Measurements from ENCODE around the gene KRTAP10-6. TPM values are rescaled to one million over a fixed set of nuclear protein-coding genes. Genes with fewer than 3 reads are reported as not detected.

Gene KRTAP10-6
- total and polyA plus RNA-seq, 10 donors = not detected

- Histone ChIP-seq H3K27me3 (replicated peaks in 1 of 7) (peaks cover 0 to 24% (median 0%) of the 10 kb centered on the region in 7 donors), H3K9me3 (peaks cover 5 to 44% (median 34%) of the 10 kb centered on the region in 8 donors), H3K4me1 (peaks cover 0 to 18% (median 5%) of the 10 kb centered on the region in 6 donors), H3K27ac (peak overlapping the region; percentile 22 to 84 (median 64)), H3K36me3 (no peaks in the 10 kb centered on the region), H3K4me3 (peak overlapping the region in 1 of 8 donors; percentile 5)
- DNase-seq = peak; percentile 76
- TF ChIP-seq POLR2A (IDR thresholded peaks at IDR 0.05) = no peak
- TF ChIP-seq POLR2AphosphoS5 (IDR thresholded peaks at IDR 0.05) = peak in 1 of 3 donors; percentile 36
- no peak for TF ChIP-seq CTCF (IDR thresholded peaks at IDR 0.05 in 8 of 11, conservative IDR thresholded peaks at IDR 0.05 in 3 of 11)
- intact Hi-C loops (cut with DNase I; ENCODE audit: low total_unique reads) = no loop called here
- 36 to 60% (median 46%) methylated on average over 3 of the region's 3 CpGs for WGBS, 5 donors
Observed at GRCh38 chr21:44618909-44619308, 26.6 kb upstream of the KRTAP10-6 start.

- peaks cover 0 to 28% (median 0%) of the 10 kb centered on the region in 7 donors for H3K27me3 ChIP-seq (replicated peaks in 1 of 7)
- 26 to 40% (median 37%) methylated on average over 4 of the region's 4 CpGs for WGBS, 5 donors
- intact Hi-C loops (cut with DNase I; ENCODE audit: low total_unique reads) = no loop called here
- peaks cover 1 to 40% (median 30%) of the 10 kb centered on the region in 8 donors for H3K9me3 ChIP-seq
- TF ChIP-seq POLR2AphosphoS5 (IDR thresholded peaks at IDR 0.05) (no peak), CTCF (IDR thresholded peaks at IDR 0.05 in 8 of 11, conservative IDR thresholded peaks at IDR 0.05 in 3 of 11) (peak in 5 of 11 experiments; percentile 19 to 34 (median 26))
- peak overlapping the region in 7 of 8 donors; percentile 45 to 84 (median 69) for H3K27ac ChIP-seq
- peak overlapping the region in 1 of 8 donors; percentile 5 for H3K4me3 ChIP-seq
- DNase-seq = peak; percentile 74
- H3K4me1 ChIP-seq = peaks cover 0 to 18% (median 5%) of the 10 kb centered on the region in 6 donors
- no peaks in the 10 kb centered on the region for H3K36me3 ChIP-seq
Observed at GRCh38 chr21:44618504-44618903, 26.2 kb upstream of the KRTAP10-6 start.

GRCh38 chr21:44617071-44617501 is 24.8 kb upstream of the KRTAP10-6 start:
- peaks cover 0 to 28% (median 18%) of the 10 kb centered on the region in 8 donors for H3K9me3 ChIP-seq
- no peak overlapping the region for H3K4me3 ChIP-seq
- no peaks in the 10 kb centered on the region for H3K36me3 ChIP-seq
- H3K27ac ChIP-seq = no peak overlapping the region
- H3K27me3 ChIP-seq (replicated peaks in 1 of 7) = peaks cover 0 to 41% (median 0%) of the 10 kb centered on the region in 7 donors
- peaks cover 0 to 18% (median 5%) of the 10 kb centered on the region in 6 donors for H3K4me1 ChIP-seq
- DNase-seq = no peak
- TF ChIP-seq POLR2AphosphoS5 (IDR thresholded peaks at IDR 0.05) (no peak), POLR2A (IDR thresholded peaks at IDR 0.05) (no peak), CTCF (IDR thresholded peaks at IDR 0.05 in 8 of 11, conservative IDR thresholded peaks at IDR 0.05 in 3 of 11) (no peak)
- intact Hi-C loops (cut with DNase I; ENCODE audit: low total_unique reads) = no loop called here
- 69 to 87% (median 70%) methylated on average over 5 to 8 of the region's 8 CpGs for WGBS, 5 donors

GRCh38 chr21:44616591-44616926 is 24.3 kb upstream of the KRTAP10-6 start:
- H3K4me3 ChIP-seq = no peak overlapping the region
- TF ChIP-seq POLR2AphosphoS5 (IDR thresholded peaks at IDR 0.05) (no peak), POLR2A (IDR thresholded peaks at IDR 0.05) (no peak), CTCF (IDR thresholded peaks at IDR 0.05 in 8 of 11, conservative IDR thresholded peaks at IDR 0.05 in 3 of 11) (no peak)
- 86 to 93% (median 86%) methylated on average over 16 of the region's 16 CpGs for WGBS, 5 donors
- intact Hi-C loops (cut with DNase I; ENCODE audit: low total_unique reads) = no loop called here
- H3K4me1 ChIP-seq = peaks cover 0 to 18% (median 5%) of the 10 kb centered on the region in 6 donors
- H3K36me3 ChIP-seq = no peaks in the 10 kb centered on the region
- peaks cover 0 to 28% (median 22%) of the 10 kb centered on the region in 8 donors for H3K9me3 ChIP-seq
- no peak overlapping the region for H3K27ac ChIP-seq
- DNase-seq = no peak
- H3K27me3 ChIP-seq (replicated peaks in 1 of 7) = peaks cover 0 to 41% (median 0%) of the 10 kb centered on the region in 7 donors
